ENCODE measurements around the gene ARPC1A.
A peak's percentile ranks its signal among the peaks of the same experiment; 100 is the strongest.
"Not testable (repeated sequence)": the region's sequence is repeated elsewhere in the genome, so short reads cannot be mapped to it uniquely, and the experiment has no call there.

ARPC1A gene

DNA sequence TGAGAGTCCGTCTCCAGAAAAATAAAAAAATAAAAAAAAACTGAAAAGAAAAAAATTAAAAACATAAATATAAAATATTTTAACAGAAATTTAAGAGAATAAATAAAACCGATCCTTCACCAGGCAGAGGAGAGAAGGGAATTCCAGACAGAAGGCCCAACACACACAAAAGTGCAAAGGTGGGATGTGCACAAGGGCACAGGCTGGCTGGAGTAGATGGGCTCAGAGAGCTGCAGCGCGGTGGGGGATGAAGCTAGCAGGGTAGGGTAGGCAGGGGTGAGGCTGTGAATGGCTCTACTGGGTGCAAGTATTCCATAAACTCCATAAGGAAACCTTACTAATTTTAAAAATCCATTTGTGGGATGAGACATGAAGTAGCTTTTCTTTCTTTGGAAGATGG is 15.7 kb upstream of the ARPC1A start:
- no peak for DNase-seq (ENCODE audit: extremely low read depth, low read depth)
- TF ChIP-seq CTCF (IDR thresholded peaks at IDR 0.05; ENCODE audit: low read depth, low read length) = no peak

- DNase-seq (ENCODE audit: extremely low read depth, low read depth) = no peak
- no peak for TF ChIP-seq CTCF (IDR thresholded peaks at IDR 0.05; ENCODE audit: low read depth, low read length)
Measured at GRCh38 chr7:99311702-99312101, 14.0 kb upstream of the ARPC1A start.

DNA sequence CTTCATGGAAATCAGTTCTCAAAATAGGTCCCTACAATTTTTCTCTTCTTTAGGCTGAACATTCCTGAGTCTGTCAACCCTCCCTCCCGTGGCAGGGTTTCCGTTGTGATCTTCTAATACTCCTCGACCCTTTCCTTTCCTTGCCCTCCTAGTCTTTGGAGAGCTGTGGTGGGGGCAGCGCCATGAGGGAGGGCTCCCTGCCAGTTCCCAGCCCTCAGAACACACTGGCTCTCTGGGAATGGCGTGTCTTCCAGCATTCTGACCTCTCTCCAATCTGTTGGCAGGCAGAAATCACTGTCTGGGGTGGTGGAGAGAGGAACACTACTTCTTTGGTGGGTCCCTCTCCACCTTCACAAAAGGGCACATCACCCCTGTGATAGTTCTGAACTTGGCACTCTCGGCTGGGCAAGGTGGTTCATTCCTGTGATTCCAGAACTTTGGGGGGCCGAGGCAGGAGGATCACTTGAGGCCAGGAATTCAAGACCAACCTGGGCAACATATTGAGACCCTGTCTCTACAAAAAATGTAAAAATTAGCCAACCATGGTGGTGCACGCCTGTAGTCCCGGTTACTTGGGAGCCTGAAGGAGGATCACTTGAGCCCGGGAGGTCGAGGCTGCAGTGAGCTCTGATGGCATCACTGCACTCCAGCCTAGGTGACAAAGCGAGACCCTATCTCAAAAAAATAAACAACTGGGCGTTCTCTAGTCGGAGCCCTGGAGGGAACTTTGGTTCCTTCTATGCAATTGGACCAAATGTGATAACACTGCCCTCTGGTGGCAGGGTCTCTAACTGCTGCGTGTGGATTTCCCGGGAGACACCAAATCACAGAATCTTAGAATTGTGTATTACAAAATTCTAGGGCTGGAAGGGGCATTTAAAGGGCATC is 13.1 kb upstream of the ARPC1A start:
- DNase-seq (ENCODE audit: extremely low read depth, low read depth) = peak; percentile 34
- peak; percentile 84 for TF ChIP-seq CTCF (IDR thresholded peaks at IDR 0.05; ENCODE audit: low read depth, low read length)

- no peak for DNase-seq (ENCODE audit: extremely low read depth, low read depth)
- TF ChIP-seq CTCF (IDR thresholded peaks at IDR 0.05; ENCODE audit: low read depth, low read length) = no peak
Measured at GRCh38 chr7:99313204-99313573, 12.5 kb upstream of the ARPC1A start.

DNA sequence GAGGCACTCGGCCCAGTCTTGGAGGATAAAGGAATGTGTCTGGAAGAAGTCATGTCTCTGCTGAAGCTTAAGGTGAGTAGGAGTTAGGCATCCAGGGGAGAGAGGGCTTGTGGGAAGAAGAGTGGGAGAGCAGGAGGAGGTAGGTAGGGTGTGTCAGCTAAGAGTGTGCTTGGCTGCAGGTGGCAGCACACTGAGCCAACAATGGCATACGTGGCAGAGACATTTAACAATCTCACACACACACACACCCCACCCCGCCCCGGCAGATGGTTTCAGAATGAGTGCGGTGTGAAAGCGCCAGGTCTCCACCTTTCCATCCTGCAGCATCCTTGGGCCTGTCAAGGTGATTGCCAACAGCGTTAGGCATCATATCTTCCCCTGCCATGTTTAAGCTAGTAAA is 11.2 kb upstream of the ARPC1A start:
- no peak for TF ChIP-seq CTCF (IDR thresholded peaks at IDR 0.05; ENCODE audit: low read depth, low read length)
- no peak for DNase-seq (ENCODE audit: extremely low read depth, low read depth)

DNA sequence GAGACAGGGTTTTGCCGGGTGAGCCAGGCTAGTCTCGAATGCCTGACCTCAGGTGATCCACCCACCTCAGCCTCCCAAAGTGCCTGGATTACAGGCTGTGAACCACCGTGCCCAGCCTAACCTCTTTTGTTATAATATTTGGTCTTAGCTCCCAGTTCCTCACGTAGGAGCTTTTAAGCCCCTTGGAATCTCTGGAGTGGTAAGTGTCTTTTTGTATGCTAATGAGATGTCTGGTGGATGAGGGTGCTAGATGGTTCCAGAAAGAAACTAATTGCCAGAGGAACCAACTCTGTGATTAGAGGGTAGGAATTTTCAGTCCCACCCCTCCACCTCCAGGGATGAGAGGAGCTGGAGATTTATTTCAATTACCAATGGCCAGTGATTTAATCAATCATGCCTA is 5.3 kb upstream of the ARPC1A start:
- TF ChIP-seq CTCF (IDR thresholded peaks at IDR 0.05; ENCODE audit: low read depth, low read length) = no peak
- DNase-seq (ENCODE audit: extremely low read depth, low read depth) = no peak

DNA sequence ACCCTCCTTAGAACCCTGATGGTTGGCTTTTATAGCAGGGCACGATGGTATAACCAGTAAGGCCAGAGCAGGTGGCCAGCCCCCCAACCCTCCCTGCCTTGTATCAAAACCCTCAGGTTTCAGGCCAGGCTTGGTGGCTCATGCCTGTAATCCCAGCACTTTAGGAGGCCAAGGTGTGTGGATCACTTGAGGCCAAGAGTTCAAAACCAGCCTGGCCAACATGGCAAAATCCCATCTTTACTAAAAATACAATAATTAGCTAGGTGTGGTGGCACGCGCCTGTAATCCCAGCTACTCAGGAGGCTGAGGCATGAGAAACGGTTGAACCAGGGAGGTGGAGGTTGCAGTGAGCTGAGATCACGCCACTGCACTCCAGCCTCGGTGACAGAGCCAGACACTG is 3.0 kb upstream of the ARPC1A start:
- DNase-seq (ENCODE audit: extremely low read depth, low read depth) = not testable (repeated sequence)

DNA sequence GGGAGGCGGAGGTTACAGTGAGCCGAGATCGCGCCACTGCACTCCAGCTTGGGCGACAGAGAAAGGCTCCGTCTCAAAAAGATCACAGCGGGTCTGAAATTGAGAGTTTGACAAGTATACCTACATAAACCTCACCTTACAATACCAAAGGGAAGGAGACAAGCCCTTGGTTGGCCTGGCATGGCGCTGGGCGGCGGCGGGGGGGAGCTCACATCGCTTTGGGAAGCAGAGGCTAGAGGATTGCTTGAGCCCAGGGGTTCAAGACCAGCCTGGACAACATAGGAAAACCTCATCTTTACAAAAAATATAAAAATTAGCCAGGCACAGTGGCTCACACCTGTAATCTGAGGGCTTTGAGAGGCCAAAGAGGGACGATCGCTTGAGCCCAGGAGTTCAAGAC is 1.1 kb upstream of the ARPC1A start:
- DNase-seq (ENCODE audit: extremely low read depth, low read depth) = no peak
- TF ChIP-seq CTCF (IDR thresholded peaks at IDR 0.05; ENCODE audit: low read depth, low read length) = no peak
